CD14-positive monocyte (primary cell): ENCODE results near the gene DERL3. TPM values are rescaled to one million over a fixed set of nuclear protein-coding genes. Genes with fewer than 3 reads are reported as not detected.

Experiments used
- DNase-seq, 3 donors: peaks; one replicate each; pipeline ENCODE4 v3.0.0-alpha.2; 2011 to 2022
- H2AFZ ChIP-seq: 2 replicates; pipeline ENCODE4 v1.6.0; 2012; ENCODE audit warnings: mild to moderate bottlenecking, low read depth, low read length, inconsistent platforms; ENCODE audit not compliant: insufficient read depth, poor library complexity, severe bottlenecking
- H3K27ac ChIP-seq, 2 donors: 1 replicate in 1 of 2; 2 replicates in 1 of 2; pipeline ENCODE4 v1.5.1; 2012 to 2013; ENCODE audit warnings: low read length in 2 of 2, control low read depth in 1 of 2, inconsistent platforms in 1 of 2, low read depth in 1 of 2, mild to moderate bottlenecking in 1 of 2
- H3K27me3 ChIP-seq, 2 donors: one replicate each; pipeline versions ENCODE4 v1.6.0 to v1.6.1; 2011 to 2013; ENCODE audit warnings: low read length in 2 of 2; ENCODE audit not compliant: control insufficient read depth in 2 of 2, insufficient read depth in 2 of 2
- H3K36me3 ChIP-seq, 2 donors: replicated peaks in 1 of 2; 1 replicate in 1 of 2; 2 replicates in 1 of 2; pipeline versions ENCODE4 v1.5.1 to v1.6.1; 2012 to 2013; ENCODE audit warnings: low read length in 2 of 2, control low read depth in 1 of 2, inconsistent platforms in 1 of 2, mild to moderate bottlenecking in 1 of 2; ENCODE audit not compliant: insufficient read depth in 2 of 2, control insufficient read depth in 1 of 2
- H3K4me1 ChIP-seq, 2 donors: 1 replicate in 1 of 2; 2 replicates in 1 of 2; pipeline versions ENCODE4 v1.5.1 to v1.6.1; 2012 to 2013; ENCODE audit warnings: low read length in 2 of 2, control low read depth in 1 of 2, inconsistent platforms in 1 of 2, mild to moderate bottlenecking in 1 of 2, moderate library complexity in 1 of 2; ENCODE audit not compliant: insufficient read depth in 2 of 2, control insufficient read depth in 1 of 2
- H3K4me2 ChIP-seq: replicated peaks from 2 replicates; pipeline ENCODE3; 2012; ENCODE audit warnings: low read length, moderate library complexity, mild to moderate bottlenecking; ENCODE audit not compliant: poor library complexity, severe bottlenecking; ENCODE audit errors: extremely low read depth
- H3K4me3 ChIP-seq, 3 experiments: fragments of 200-600 bp in 1 of 3; sonication (generic) in 1 of 3; replicated peaks in 1 of 3; 1 replicate in 2 of 3; 2 replicates in 1 of 3; pipeline ENCODE4 v1.5.1; 2011 to 2013; ENCODE audit warnings: low read length in 3 of 3, mild to moderate bottlenecking in 3 of 3, control low read depth in 2 of 3, low read depth in 2 of 3, inconsistent platforms in 1 of 3, moderate library complexity in 1 of 3
- H3K79me2 ChIP-seq: 2 replicates; pipeline ENCODE4 v1.6.0; 2012; ENCODE audit warnings: mild to moderate bottlenecking, control low read depth, inconsistent platforms, low read length, moderate library complexity; ENCODE audit not compliant: insufficient read depth
- H3K9ac ChIP-seq: 2 replicates; pipeline ENCODE4 v1.6.0; 2017; ENCODE audit warnings: low read length, mild to moderate bottlenecking; ENCODE audit not compliant: insufficient read depth, poor library complexity, severe bottlenecking
- H3K9me3 ChIP-seq, 2 donors: replicated peaks in 1 of 2; 1 replicate in 1 of 2; 2 replicates in 1 of 2; pipeline versions ENCODE4 v1.5.1 to v1.6.1; 2012 to 2013; ENCODE audit warnings: low read length in 2 of 2, control low read depth in 1 of 2; ENCODE audit not compliant: control insufficient read depth in 1 of 2, insufficient read depth in 1 of 2
- H4K20me1 ChIP-seq: 2 replicates; pipeline ENCODE4 v1.6.0; 2012; ENCODE audit warnings: mild to moderate bottlenecking, low read length, control low read depth, moderate library complexity; ENCODE audit not compliant: insufficient read depth
- H3K27ac Mint-ChIP-seq, 7 donors: one replicate each; pipeline ENCODE4 v1.8.0; 2020; ENCODE audit warnings: mild to moderate bottlenecking in 7 of 7, mixed read lengths in 7 of 7, moderate library complexity in 6 of 7, inconsistent platforms in 2 of 7
- H3K27me3 Mint-ChIP-seq, 3 donors: one replicate each; pipeline ENCODE4 v1.8.0; 2021 to 2022; ENCODE audit warnings: low read depth in 3 of 3, mild to moderate bottlenecking in 3 of 3, mixed read lengths in 3 of 3, moderate library complexity in 3 of 3, inconsistent platforms in 1 of 3
- H3K36me3 Mint-ChIP-seq, 2 donors: one replicate each; pipeline ENCODE4 v1.8.0; 2020; ENCODE audit warnings: mixed read lengths in 2 of 2, inconsistent platforms in 1 of 2, mild to moderate bottlenecking in 1 of 2
- H3K4me1 Mint-ChIP-seq: one replicate; pipeline ENCODE4 v1.8.0; 2020; ENCODE audit warnings: mild to moderate bottlenecking, mixed read lengths
- H3K4me3 Mint-ChIP-seq, 2 donors: one replicate each; pipeline ENCODE4 v1.8.0; 2020; ENCODE audit warnings: mild to moderate bottlenecking in 2 of 2, mixed read lengths in 2 of 2, moderate library complexity in 1 of 2
- H3K9me3 Mint-ChIP-seq, 7 donors: one replicate each; pipeline ENCODE4 v1.8.0; 2020 to 2022; ENCODE audit warnings: mixed read lengths in 7 of 7, mild to moderate bottlenecking in 6 of 7, moderate library complexity in 6 of 7, inconsistent platforms in 2 of 7
- WGBS: methylation state at CpG from one replicate; pipeline ENCODE4 v1.1.5; 2013; ENCODE audit warnings: missing lambda C conversion rate; ENCODE audit not compliant: insufficient coverage; 5-methylcytosine and 5-hydroxymethylcytosine counted together
- intact Hi-C, 2 donors: fragments of 100-400 bp; cut with micrococcal nuclease; formaldehyde crosslinking; loops; one replicate each; pipeline versions ENCODE4 v1.15.0 to v1.15.1; 2023
- polyA plus RNA-seq, 3 donors: library from polyadenylated mRNA; depleted of rRNA in 1 of 3; unstranded in 2 of 3; stranded (reverse) in 1 of 3; fragments of 300-500 nt in 2 of 3; fragments of >200 nt in 1 of 3; fragmentation: Illumina TruSeq in 2 of 3; gene quantifications; 1 replicate in 2 of 3; 2 replicates in 1 of 3; pipeline ENCODE4 v1.2.3, GENCODE V29; 2012 to 2021
- TF ChIP-seq, protein P1 (sequence below): fragments of 200-600 bp; IDR thresholded peaks from one replicate; pipeline ENCODE4 v1.8.0; 2022; ENCODE audit warnings: antibody characterized with exemption, mild to moderate bottlenecking

The DERL3 gene
- polyA plus RNA-seq, 3 donors = 0.23 to 0.64 (median 0.28) TPM

DNA sequence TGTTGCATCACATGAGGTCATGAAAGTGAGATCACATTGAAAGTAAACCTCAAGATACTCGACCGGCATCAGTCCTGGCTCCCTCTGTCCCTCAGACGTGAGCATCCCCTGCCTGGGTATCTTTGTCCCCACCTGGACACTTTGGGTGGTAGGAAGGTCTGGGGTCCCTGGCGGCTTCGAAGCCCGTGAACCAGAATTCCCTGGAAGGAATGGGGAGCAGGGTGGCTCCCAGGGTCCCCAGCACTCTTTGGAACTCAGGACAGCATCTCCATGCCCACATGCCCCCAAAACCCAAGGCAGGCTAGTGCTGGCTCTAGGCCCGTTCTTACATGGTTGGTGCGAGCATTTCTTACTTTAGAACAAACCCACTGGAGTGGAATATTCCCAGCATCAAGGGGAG, 7.5 kb downstream of the DERL3 start:
- intact Hi-C loops = no loop called here
- H4K20me1 ChIP-seq = peaks cover 30% of the 10 kb centered on the region

DNA sequence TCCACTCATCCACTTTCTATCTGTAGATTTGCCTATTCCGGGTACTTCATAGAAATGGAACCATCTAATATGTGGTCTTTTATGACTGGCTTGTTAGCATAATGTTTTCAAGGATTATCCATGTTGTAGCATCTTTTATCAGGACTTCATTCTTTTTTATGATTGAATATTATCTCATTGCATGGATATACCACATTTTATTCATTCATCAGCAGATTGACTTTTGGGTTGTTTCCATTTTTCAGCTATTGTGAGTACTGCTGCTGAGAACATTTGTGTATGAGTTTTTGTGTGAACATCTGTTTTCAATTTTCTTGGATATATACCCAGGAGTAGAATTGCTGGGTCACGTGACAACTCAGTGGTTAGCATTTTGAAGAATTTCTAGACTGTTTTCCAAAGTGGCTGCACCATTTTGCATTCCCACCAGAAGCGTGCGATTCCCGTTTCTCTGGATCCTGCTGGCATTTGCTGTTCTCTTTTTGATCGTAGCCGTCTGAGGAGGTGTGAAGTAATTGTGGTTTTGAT, 8.9 kb downstream of the DERL3 start:
- 100% methylated on average over 3 of the region's 7 CpGs for WGBS
- no peaks in the 10 kb centered on the region for H3K27me3 ChIP-seq
- Mint-ChIP-seq H3K9me3 (peaks cover 0 to 3% (median 0%) of the 10 kb centered on the region in 7 donors), H3K36me3 (peaks cover 63 to 98% of the 10 kb centered on the region in 2 donors), H3K27me3 (peaks cover 0 to 4% (median 0%) of the 10 kb centered on the region in 3 donors), H3K4me1 (no peaks in the 10 kb centered on the region), H3K27ac (no peak overlapping the region), H3K4me3 (no peak overlapping the region)
- H3K4me3 ChIP-seq = no peak overlapping the region
- H3K27ac ChIP-seq = no peak overlapping the region
- no peak overlapping the region for H3K4me2 ChIP-seq
- H3K4me1 ChIP-seq = no peaks in the 10 kb centered on the region
- H2AFZ ChIP-seq = no peak overlapping the region
- H3K9ac ChIP-seq = no peak overlapping the region
- peaks cover 30% of the 10 kb centered on the region for H4K20me1 ChIP-seq
- no peak for DNase-seq
- H3K36me3 ChIP-seq = peaks cover 74 to 95% of the 10 kb centered on the region in 2 donors
- intact Hi-C loops = no loop called here
- H3K9me3 ChIP-seq = no peaks in the 10 kb centered on the region
- TF ChIP-seq, protein P1, sequence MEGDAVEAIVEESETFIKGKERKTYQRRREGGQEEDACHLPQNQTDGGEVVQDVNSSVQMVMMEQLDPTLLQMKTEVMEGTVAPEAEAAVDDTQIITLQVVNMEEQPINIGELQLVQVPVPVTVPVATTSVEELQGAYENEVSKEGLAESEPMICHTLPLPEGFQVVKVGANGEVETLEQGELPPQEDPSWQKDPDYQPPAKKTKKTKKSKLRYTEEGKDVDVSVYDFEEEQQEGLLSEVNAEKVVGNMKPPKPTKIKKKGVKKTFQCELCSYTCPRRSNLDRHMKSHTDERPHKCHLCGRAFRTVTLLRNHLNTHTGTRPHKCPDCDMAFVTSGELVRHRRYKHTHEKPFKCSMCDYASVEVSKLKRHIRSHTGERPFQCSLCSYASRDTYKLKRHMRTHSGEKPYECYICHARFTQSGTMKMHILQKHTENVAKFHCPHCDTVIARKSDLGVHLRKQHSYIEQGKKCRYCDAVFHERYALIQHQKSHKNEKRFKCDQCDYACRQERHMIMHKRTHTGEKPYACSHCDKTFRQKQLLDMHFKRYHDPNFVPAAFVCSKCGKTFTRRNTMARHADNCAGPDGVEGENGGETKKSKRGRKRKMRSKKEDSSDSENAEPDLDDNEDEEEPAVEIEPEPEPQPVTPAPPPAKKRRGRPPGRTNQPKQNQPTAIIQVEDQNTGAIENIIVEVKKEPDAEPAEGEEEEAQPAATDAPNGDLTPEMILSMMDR = no peak
- H3K79me2 ChIP-seq = no peaks in the 10 kb centered on the region

More for the DNA sequence above, 7.5 kb downstream of the DERL3 start:
- Histone ChIP-seq H3K9me3 (no peaks in the 10 kb centered on the region), H3K79me2 (no peaks in the 10 kb centered on the region), H3K27me3 (no peaks in the 10 kb centered on the region), H3K36me3 (peaks cover 75 to 95% of the 10 kb centered on the region in 2 donors), H3K27ac (no peak overlapping the region), H3K4me3 (no peak overlapping the region), H3K9ac (no peak overlapping the region), H3K4me2 (no peak overlapping the region), H3K4me1 (no peaks in the 10 kb centered on the region), H2AFZ (no peak overlapping the region)
- DNase-seq = no peak
- H3K27ac Mint-ChIP-seq = peak overlapping the region in 1 of 7 donors; percentile 20
- WGBS = 100% methylated on average over 5 of the region's 8 CpGs
- peaks cover 0 to 3% (median 0%) of the 10 kb centered on the region in 7 donors for H3K9me3 Mint-ChIP-seq
- H3K4me1 Mint-ChIP-seq = no peaks in the 10 kb centered on the region
- H3K4me3 Mint-ChIP-seq = no peak overlapping the region
- TF ChIP-seq, protein P1 = no peak
- H3K36me3 Mint-ChIP-seq = peaks cover 62 to 99% of the 10 kb centered on the region in 2 donors
- peaks cover 0 to 2% (median 0%) of the 10 kb centered on the region in 3 donors for H3K27me3 Mint-ChIP-seq
